PC-9 (cell line): ENCODE data around the gene SENP2. TPM values are rescaled to one million over a fixed set of nuclear protein-coding genes. Genes with fewer than 3 reads are reported as not detected.
"Not testable (repeated sequence)": the region's sequence is repeated elsewhere in the genome, so short reads cannot be mapped to it uniquely, and the experiment has no call there.

Source experiments
- BruUV-seq: library from RNA; stranded (reverse); fragments of 400-500 nt; replicated peaks from 2 replicates; lab custom pipeline; 2021; lab: Mats Ljungman, UMichigan
- CTCF ChIA-PET: fragments of 300-600 bp; sonication (Branson Sonifier 250); formaldehyde crosslinking; loops from one replicate; lab custom pipeline; 2022; ENCODE audit warnings: antibody characterized with exemption; lab: Charles Lee
- POLR2A ChIA-PET: fragments of 300-600 bp; sonication (Branson Sonifier 250); formaldehyde crosslinking; loops from one replicate; lab custom pipeline; 2022; ENCODE audit warnings: antibody characterized with exemption; ENCODE audit not compliant: unreplicated experiment; lab: Charles Lee
- DNase-seq, 2 experiments: peaks; one replicate each; pipeline versions ENCODE4 v3.0.0 to v3.0.0-alpha.2; 2015 to 2022; ENCODE audit warnings: mixed read lengths in 1 of 2
- H2AFZ ChIP-seq: fragments of 200-600 bp; sonication (generic); 2 replicates; pipeline ENCODE4 v1.8.1; 2017; ENCODE audit warnings: antibody characterized with exemption
- H3F3A ChIP-seq: fragments of 200-600 bp; sonication (generic); 2 replicates; pipeline ENCODE4 v1.8.1; 2017; ENCODE audit warnings: antibody characterized with exemption, mild to moderate bottlenecking, low read depth; ENCODE audit not compliant: insufficient read depth
- H3K27ac ChIP-seq: fragments of 200-600 bp; sonication (generic); 2 replicates; pipeline ENCODE4 v1.6.1; 2016; ENCODE audit warnings: mixed run types
- H3K27me3 ChIP-seq: fragments of 200-600 bp; sonication (generic); 2 replicates; pipeline ENCODE4 v1.6.1; 2016; ENCODE audit warnings: low read depth, mixed run types; ENCODE audit not compliant: insufficient read depth
- H3K36me3 ChIP-seq: fragments of 200-600 bp; sonication (generic); 2 replicates; pipeline ENCODE4 v1.6.1; 2016; ENCODE audit warnings: low read depth, mixed run types
- H3K4me1 ChIP-seq: fragments of 200-600 bp; sonication (generic); replicated peaks from 2 replicates; pipeline ENCODE4 v1.6.1; 2016; ENCODE audit warnings: mixed run types; ENCODE audit not compliant: insufficient read depth
- H3K4me2 ChIP-seq: fragments of 200-600 bp; sonication (generic); 2 replicates; pipeline ENCODE4 v1.6.1; 2017; ENCODE audit warnings: mixed run types
- H3K4me3 ChIP-seq: fragments of 200-600 bp; sonication (generic); 2 replicates; pipeline ENCODE4 v1.6.1; 2016; ENCODE audit warnings: mixed run types
- H3K79me2 ChIP-seq: fragments of 200-600 bp; sonication (generic); 2 replicates; pipeline ENCODE4 v1.6.1; 2017; ENCODE audit warnings: low read depth, mixed run types
- H3K9me2 ChIP-seq: fragments of 200-600 bp; sonication (generic); 2 replicates; pipeline ENCODE4 v1.8.1; 2017; ENCODE audit warnings: mild to moderate bottlenecking; ENCODE audit not compliant: insufficient read depth
- H3K9me3 ChIP-seq: fragments of 200-600 bp; sonication (generic); 2 replicates; pipeline ENCODE4 v1.8.1; 2016; ENCODE audit warnings: low read depth; ENCODE audit not compliant: insufficient read depth
- H4K20me1 ChIP-seq: fragments of 200-600 bp; sonication (generic); 2 replicates; pipeline ENCODE4 v1.8.1; 2017; ENCODE audit not compliant: insufficient read depth
- EZH2 ChIP-seq: fragments of 200-600 bp; sonication (generic); IDR thresholded peaks from 2 replicates; pipeline ENCODE4 v1.8.0; 2017; ENCODE audit warnings: antibody characterized with exemption, low read depth
- intact Hi-C: fragments of 100-400 bp; cut with micrococcal nuclease; formaldehyde crosslinking; loops from one replicate; pipeline ENCODE4 v1.10.0; 2022; ENCODE audit not compliant: unreplicated experiment
- total RNA-seq: library from RNA; stranded (reverse); gene quantifications from 2 replicates; pipeline ENCODE4 v1.2.3, GENCODE V29; 2021
- TF ChIP-seq, protein P1 (sequence below): fragments of 200-600 bp; sonication (generic); conservative IDR thresholded peaks from 2 replicates; pipeline ENCODE4 v1.6.1; 2017; ENCODE audit warnings: mixed run types, antibody characterized with exemption, mild to moderate bottlenecking, moderate library complexity

Gene SENP2
- total RNA-seq, 1 experiment from 2014 or later, result 89.5 TPM

DNA sequence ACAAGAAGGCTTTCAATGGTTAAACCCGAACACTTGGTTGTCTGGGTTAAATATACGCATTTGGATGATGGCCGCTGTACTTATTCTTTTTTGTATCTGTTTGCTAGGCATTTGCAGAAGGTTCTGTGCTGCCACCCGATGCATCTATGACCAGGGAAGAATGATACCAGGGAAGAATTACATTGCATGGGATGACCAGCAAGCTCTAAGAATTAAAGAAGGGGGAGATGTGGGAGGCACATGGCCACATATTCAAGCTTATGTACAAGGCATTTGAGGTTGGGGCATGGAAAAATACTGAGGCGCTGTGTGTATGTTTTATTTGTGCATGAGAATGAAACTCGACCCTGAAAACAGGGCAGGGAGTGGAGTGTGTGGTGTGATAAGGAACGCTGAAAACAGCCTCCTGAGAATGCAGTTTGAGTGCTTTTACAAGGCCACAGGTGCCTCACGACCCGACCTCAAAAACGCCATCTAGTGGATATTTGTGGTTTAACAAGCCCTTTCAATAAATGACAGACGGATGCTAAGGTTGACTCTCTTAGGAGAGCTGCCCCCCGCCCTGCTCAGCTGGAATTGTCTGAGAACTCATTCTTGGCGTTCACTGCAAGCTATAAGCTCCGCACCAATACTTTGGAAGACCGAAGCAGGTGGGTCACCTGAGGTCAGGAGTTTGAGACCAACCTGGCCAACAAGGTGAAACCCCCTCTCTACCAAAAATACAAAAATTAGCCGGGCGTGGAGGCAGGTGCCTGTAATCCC lies 10.8 kb upstream of the SENP2 start:
- BruUV-seq, H3K9me2 ChIP-seq, H3K9me3 ChIP-seq, intact Hi-C loops, H4K20me1 ChIP-seq, H3K4me1 ChIP-seq, H2AFZ ChIP-seq, H3K36me3 ChIP-seq, H3F3A ChIP-seq, H3K27me3 ChIP-seq, H3K79me2 ChIP-seq, H3K4me3 ChIP-seq: not testable (repeated sequence)
- H3K4me2 ChIP-seq, result peak overlapping the region; percentile 22; the same call in 1 of the 2 replicates
- peak; percentile 63 to 77 for DNase-seq
- POLR2A ChIA-PET, result interaction anchor here (0.5 to 0.6 kb wide), 4 partner anchors 11 to 241 kb away, joined by 3 to 8 read pairs (median 8); partner anchors contain the start of gene SENP2
- TF ChIP-seq, protein P1, sequence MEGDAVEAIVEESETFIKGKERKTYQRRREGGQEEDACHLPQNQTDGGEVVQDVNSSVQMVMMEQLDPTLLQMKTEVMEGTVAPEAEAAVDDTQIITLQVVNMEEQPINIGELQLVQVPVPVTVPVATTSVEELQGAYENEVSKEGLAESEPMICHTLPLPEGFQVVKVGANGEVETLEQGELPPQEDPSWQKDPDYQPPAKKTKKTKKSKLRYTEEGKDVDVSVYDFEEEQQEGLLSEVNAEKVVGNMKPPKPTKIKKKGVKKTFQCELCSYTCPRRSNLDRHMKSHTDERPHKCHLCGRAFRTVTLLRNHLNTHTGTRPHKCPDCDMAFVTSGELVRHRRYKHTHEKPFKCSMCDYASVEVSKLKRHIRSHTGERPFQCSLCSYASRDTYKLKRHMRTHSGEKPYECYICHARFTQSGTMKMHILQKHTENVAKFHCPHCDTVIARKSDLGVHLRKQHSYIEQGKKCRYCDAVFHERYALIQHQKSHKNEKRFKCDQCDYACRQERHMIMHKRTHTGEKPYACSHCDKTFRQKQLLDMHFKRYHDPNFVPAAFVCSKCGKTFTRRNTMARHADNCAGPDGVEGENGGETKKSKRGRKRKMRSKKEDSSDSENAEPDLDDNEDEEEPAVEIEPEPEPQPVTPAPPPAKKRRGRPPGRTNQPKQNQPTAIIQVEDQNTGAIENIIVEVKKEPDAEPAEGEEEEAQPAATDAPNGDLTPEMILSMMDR, result peak; percentile 90
- CTCF ChIA-PET, result interaction anchor here (0.6 to 1.7 kb wide), 6 partner anchors 14 to 114 kb away, joined by 3 to 12 read pairs (median 6); partner anchors contain the start of gene TMEM41A
- 0 out of 2 replicates have a peak overlapping the region, but pooled peaks have one; percentile 1 for H3K27ac ChIP-seq

GRCh38 chr3:185582236-185582635 lies 3.9 kb upstream of the SENP2 start:
- Histone ChIP-seq H3K27ac (no peak overlapping the region), H3K4me2 (no peak overlapping the region), H2AFZ (no peak overlapping the region), H3K27me3 (no peaks in the 10 kb centered on the region), H3K4me3 (no peak overlapping the region), H3K79me2 (peaks cover 11% of the 10 kb centered on the region), H3K4me1 (peaks cover 16% of the 10 kb centered on the region), H3F3A (peaks cover 4% of the 10 kb centered on the region; the same call in 1 of the 2 replicates), H4K20me1 (peaks cover 5% of the 10 kb centered on the region; the same call in 1 of the 2 replicates), H3K9me3 (no peaks in the 10 kb centered on the region), H3K36me3 (no peaks in the 10 kb centered on the region), H3K9me2 (no peaks in the 10 kb centered on the region)
- TF ChIP-seq, protein P1, result no peak
- TF ChIP-seq EZH2, result no peak
- no TSS peak for BruUV-seq
- DNase-seq, result peak in 1 of 2 experiments; percentile 30
- intact Hi-C loops, result no loop called here
- ChIA-PET POLR2A (no interaction called here), CTCF (no interaction called here)

DNA sequence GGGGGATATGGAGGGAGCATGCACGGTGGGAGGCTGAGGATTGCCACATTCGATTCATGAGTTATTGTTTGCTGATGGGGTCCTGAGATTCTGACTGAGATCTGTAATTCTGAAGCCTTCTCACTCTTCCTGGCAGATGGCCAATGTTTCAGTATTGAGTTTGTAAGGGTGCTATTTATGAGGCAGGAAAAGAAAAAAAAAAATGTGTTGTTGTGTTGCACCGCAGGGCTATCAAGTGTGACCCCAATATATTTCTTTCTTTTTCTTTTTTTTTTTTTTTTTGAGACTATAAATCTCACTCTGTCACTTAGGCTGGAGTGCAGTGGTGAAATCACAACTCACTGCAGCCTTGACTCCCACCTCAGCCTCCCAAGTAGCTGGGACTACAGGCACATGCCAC lies 3.2 kb upstream of the SENP2 start:
- POLR2A ChIA-PET, result no interaction called here
- no peak for TF ChIP-seq EZH2
- TF ChIP-seq, protein P1, result no peak
- Histone ChIP-seq H3K27me3 (no peaks in the 10 kb centered on the region), H4K20me1 (peaks cover 6% of the 10 kb centered on the region; the same call in 1 of the 2 replicates), H3F3A (peaks cover 4% of the 10 kb centered on the region; the same call in 1 of the 2 replicates), H3K9me2 (no peaks in the 10 kb centered on the region), H2AFZ (no peak overlapping the region), H3K79me2 (peaks cover 17% of the 10 kb centered on the region), H3K36me3 (no peaks in the 10 kb centered on the region), H3K9me3 (no peaks in the 10 kb centered on the region), H3K4me3 (no peak overlapping the region), H3K27ac (no peak overlapping the region), H3K4me2 (no peak overlapping the region), H3K4me1 (peaks cover 18% of the 10 kb centered on the region)
- CTCF ChIA-PET, result no interaction called here
- no peak for DNase-seq
- intact Hi-C loops, result no loop called here
- no TSS peak for BruUV-seq
